Natural killer cell (primary cell): ENCODE data around the gene TRIM72. TPM values are rescaled to one million over a fixed set of nuclear protein-coding genes. Genes with fewer than 3 reads are reported as not detected.

Experiments
- ATAC-seq, 3 donors: fragments of 150-1000 bp in 2 of 3; fragments of 200-7000 bp in 1 of 3; cut with Tn5 transposase; 1 replicate in 1 of 3; 2 replicates in 2 of 3; pipeline ENCODE4 v1.10.0; 2021; ENCODE audit warnings: mild to moderate bottlenecking in 2 of 3, moderate library complexity in 2 of 3
- DNase-seq, 2 donors: peaks; one replicate each; pipeline versions ENCODE4 v3.0.0 to v3.0.0-alpha.2; 2013 to 2021; ENCODE audit warnings: mixed read lengths in 1 of 2
- H3K27ac ChIP-seq: one replicate; pipeline ENCODE4 v1.5.1; 2013; ENCODE audit warnings: mild to moderate bottlenecking, low read length
- H3K27me3 ChIP-seq: one replicate; pipeline ENCODE4 v1.6.1; 2013; ENCODE audit warnings: low read length; ENCODE audit not compliant: control insufficient read depth, insufficient read depth
- H3K36me3 ChIP-seq: one replicate; pipeline ENCODE4 v1.6.1; 2013; ENCODE audit warnings: low read length; ENCODE audit not compliant: control insufficient read depth, insufficient read depth
- H3K4me1 ChIP-seq: one replicate; pipeline ENCODE4 v1.6.1; 2013; ENCODE audit warnings: low read length; ENCODE audit not compliant: control insufficient read depth, insufficient read depth
- H3K4me3 ChIP-seq: one replicate; pipeline ENCODE4 v1.5.1; 2013; ENCODE audit warnings: low read length
- H3K9me3 ChIP-seq: one replicate; pipeline ENCODE4 v1.6.1; 2013; ENCODE audit warnings: low read length; ENCODE audit not compliant: control insufficient read depth, insufficient read depth
- H3K27ac Mint-ChIP-seq, 2 donors: one replicate each; pipeline ENCODE4 v1.8.0; 2022; ENCODE audit warnings: mild to moderate bottlenecking in 2 of 2, mixed read lengths in 2 of 2, moderate library complexity in 1 of 2
- H3K27me3 Mint-ChIP-seq, 2 donors: one replicate each; pipeline ENCODE4 v1.8.0; 2022; ENCODE audit warnings: low read depth in 2 of 2, mixed read lengths in 2 of 2
- H3K36me3 Mint-ChIP-seq: one replicate; pipeline ENCODE4 v1.8.0; 2022; ENCODE audit warnings: mixed read lengths
- H3K4me1 Mint-ChIP-seq, 2 donors: one replicate each; pipeline ENCODE4 v1.8.0; 2022; ENCODE audit warnings: mixed read lengths in 2 of 2
- H3K4me3 Mint-ChIP-seq: one replicate; pipeline ENCODE4 v1.8.0; 2022; ENCODE audit warnings: mild to moderate bottlenecking, moderate library complexity, mixed read lengths
- H3K9me3 Mint-ChIP-seq, 2 donors: one replicate each; pipeline ENCODE4 v1.8.0; 2022; ENCODE audit warnings: mixed read lengths in 2 of 2
- CTCF ChIP-seq: fragments of 200-600 bp; IDR thresholded peaks from one replicate; pipeline ENCODE4 v1.8.0; 2022; ENCODE audit warnings: antibody characterized with exemption
- WGBS: methylation state at CpG from one replicate; pipeline ENCODE4 v1.1.7; 2013; ENCODE audit warnings: missing lambda C conversion rate; ENCODE audit not compliant: insufficient coverage; 5-methylcytosine and 5-hydroxymethylcytosine counted together
- intact Hi-C: fragments of 100-400 bp; cut with micrococcal nuclease; formaldehyde crosslinking; loops from one replicate; pipeline ENCODE4 v1.14.2; 2022
- total RNA-seq, 4 donors: library from RNA; stranded (reverse); fragments of 120-200 nt in 1 of 4; gene quantifications; one replicate each; pipeline versions ENCODE4 v1.2.3 to v1.2.4, GENCODE V29; 2013 to 2022

The TRIM72 gene
- total RNA-seq, 3 donors from 2014 or later (not counting 1 experiment from before 2014, with no cell fraction given), result 0.05 to 0.07 TPM; not detected in 1

GRCh38 chr16:31224092-31224955, 10.4 kb downstream of the TRIM72 start:
- H3K27me3 Mint-ChIP-seq, result peaks cover 0 to 14% of the 10 kb centered on the region in 2 donors
- Histone ChIP-seq H3K27ac (no peak overlapping the region), H3K9me3 (no peaks in the 10 kb centered on the region), H3K4me1 (no peaks in the 10 kb centered on the region), H3K4me3 (no peak overlapping the region), H3K27me3 (no peaks in the 10 kb centered on the region), H3K36me3 (no peaks in the 10 kb centered on the region)
- ATAC-seq (no peak), DNase-seq (no peak)
- TF ChIP-seq CTCF, result no peak
- intact Hi-C loops, result no loop called here
- H3K4me3 Mint-ChIP-seq, result no peak overlapping the region
- no peak overlapping the region for H3K27ac Mint-ChIP-seq
- H3K36me3 Mint-ChIP-seq, result no peaks in the 10 kb centered on the region
- no peaks in the 10 kb centered on the region for H3K9me3 Mint-ChIP-seq
- 97% methylated on average over 80 of the region's 80 CpGs for WGBS
- peaks cover 0 to 13% of the 10 kb centered on the region in 2 donors for H3K4me1 Mint-ChIP-seq

GRCh38 chr16:31225193-31225592, 11.3 kb downstream of the TRIM72 start:
- no peaks in the 10 kb centered on the region for H3K9me3 Mint-ChIP-seq
- 94% methylated on average over 3 of the region's 3 CpGs for WGBS
- H3K27me3 Mint-ChIP-seq, result peaks cover 0 to 14% of the 10 kb centered on the region in 2 donors
- ATAC-seq (no peak), DNase-seq (no peak)
- no peaks in the 10 kb centered on the region for H3K9me3 ChIP-seq
- H3K4me3 ChIP-seq, result no peak overlapping the region
- no peaks in the 10 kb centered on the region for H3K4me1 ChIP-seq
- H3K36me3 Mint-ChIP-seq, result no peaks in the 10 kb centered on the region
- no peak overlapping the region for H3K27ac ChIP-seq
- no peak overlapping the region for H3K4me3 Mint-ChIP-seq
- H3K27ac Mint-ChIP-seq, result no peak overlapping the region
- no peak for TF ChIP-seq CTCF
- intact Hi-C loops, result no loop called here
- no peaks in the 10 kb centered on the region for H3K27me3 ChIP-seq
- no peaks in the 10 kb centered on the region for H3K36me3 ChIP-seq
- peaks cover 0 to 13% of the 10 kb centered on the region in 2 donors for H3K4me1 Mint-ChIP-seq

- TF ChIP-seq CTCF, result no peak
- Histone ChIP-seq H3K27me3 (no peaks in the 10 kb centered on the region), H3K4me1 (no peaks in the 10 kb centered on the region), H3K27ac (no peak overlapping the region), H3K36me3 (no peaks in the 10 kb centered on the region), H3K9me3 (no peaks in the 10 kb centered on the region), H3K4me3 (no peak overlapping the region)
- intact Hi-C loops, result no loop called here
- Mint-ChIP-seq H3K9me3 (no peaks in the 10 kb centered on the region), H3K4me3 (no peak overlapping the region), H3K4me1 (no peaks in the 10 kb centered on the region), H3K27ac (no peak overlapping the region), H3K36me3 (no peaks in the 10 kb centered on the region), H3K27me3 (no peaks in the 10 kb centered on the region)
- no peak for ATAC-seq
- WGBS, result 96% methylated on average over 4 of the region's 4 CpGs
- no peak for DNase-seq
These were observed 14.3 kb downstream of the TRIM72 start for GRCh38 chr16:31228206-31228605.
